EH (cell line): Measurements from ENCODE around the gene SF3A2.

Experiments
- DNase-seq: peaks from one replicate; pipeline ENCODE4 v3.0.0-alpha.2; 2015; ENCODE audit warnings: low read depth

The SF3A2 gene

DNA sequence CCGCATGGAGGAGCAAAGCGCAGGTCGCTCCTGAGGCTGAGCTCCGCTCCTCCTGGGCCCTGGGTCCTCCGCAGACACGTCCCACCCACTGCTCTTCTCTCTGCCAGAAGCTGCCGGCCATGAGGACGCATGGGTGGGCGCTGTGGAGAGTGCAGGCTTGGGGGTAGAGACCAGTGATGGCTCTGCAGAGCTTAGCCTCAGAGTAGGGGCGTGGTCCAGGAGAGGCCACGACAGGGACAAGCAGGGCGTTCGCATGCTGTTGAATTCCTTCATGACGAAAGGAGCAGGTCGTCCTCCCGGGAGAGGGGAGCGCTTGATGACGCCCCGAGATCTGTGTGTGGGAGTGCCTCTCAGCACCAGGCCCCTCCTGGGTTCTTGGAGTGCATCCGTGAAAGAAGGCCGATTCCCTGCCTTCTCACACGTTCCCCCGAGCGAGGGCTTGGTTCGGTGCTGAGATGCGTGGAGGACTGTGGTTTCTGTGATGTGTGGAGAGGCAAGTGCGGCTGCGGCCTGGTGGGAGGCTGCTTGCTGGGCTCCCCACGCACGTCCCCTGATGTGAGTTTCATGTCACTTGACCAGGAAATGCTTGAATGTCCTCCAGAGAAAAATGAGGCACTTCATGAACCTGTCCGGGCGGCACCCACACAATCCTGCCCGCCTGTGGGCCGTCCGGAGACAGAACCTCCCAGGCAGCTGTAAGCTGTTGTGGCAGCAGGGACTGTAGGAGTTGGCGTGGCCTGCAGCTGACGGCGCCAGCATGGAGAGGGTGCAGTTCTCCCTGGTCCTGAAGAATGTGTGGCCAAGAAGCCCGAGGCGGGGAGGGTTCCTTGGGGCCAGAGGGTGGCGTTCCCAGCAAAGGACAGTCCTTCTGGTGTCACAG lies 4.5 kb downstream of the SF3A2 start:
- peak; percentile 39 for DNase-seq

DNA sequence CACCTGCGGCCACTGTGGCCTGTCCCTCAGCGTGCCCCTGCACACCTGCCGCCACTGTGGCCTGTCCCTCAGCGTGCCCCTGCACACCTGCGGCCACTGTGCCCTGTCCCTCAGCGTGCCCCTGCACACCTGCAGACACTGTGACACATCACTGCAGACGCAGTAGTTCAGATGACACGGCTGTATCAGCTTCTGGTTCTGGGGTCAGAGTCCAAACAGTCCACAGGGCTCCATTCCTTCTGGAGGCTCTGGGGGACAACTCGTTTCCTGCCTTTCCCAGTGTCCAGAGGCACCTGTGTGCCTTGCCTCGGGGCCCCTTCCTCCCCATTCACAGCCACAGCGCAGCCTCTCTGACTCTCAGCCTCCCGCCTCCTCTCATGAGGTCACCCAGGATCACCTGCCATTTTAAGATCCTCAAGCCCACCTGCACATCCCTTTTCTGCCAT lies 5.5 kb downstream of the SF3A2 start:
- no peak for DNase-seq

DNA sequence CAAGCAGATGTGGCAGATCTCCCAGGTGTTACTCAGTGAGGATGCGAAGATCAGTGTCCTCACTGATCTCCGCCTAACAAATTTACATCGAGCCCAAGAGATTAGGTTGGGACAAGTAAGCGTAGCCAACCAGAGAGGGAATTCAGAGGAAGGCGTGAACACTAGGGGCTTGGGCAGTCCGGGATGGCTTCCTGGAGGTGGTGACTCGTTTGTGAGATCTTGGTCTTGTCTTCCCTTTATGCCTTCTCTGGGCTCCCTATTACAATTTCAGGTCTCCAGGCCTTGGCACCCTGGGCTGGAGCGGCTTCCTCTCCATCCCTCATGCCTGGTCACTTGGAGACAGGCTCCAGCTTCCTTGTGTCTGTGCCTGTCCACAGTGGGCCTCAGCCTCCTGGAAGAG lies 6.2 kb downstream of the SF3A2 start:
- no peak for DNase-seq

DNA sequence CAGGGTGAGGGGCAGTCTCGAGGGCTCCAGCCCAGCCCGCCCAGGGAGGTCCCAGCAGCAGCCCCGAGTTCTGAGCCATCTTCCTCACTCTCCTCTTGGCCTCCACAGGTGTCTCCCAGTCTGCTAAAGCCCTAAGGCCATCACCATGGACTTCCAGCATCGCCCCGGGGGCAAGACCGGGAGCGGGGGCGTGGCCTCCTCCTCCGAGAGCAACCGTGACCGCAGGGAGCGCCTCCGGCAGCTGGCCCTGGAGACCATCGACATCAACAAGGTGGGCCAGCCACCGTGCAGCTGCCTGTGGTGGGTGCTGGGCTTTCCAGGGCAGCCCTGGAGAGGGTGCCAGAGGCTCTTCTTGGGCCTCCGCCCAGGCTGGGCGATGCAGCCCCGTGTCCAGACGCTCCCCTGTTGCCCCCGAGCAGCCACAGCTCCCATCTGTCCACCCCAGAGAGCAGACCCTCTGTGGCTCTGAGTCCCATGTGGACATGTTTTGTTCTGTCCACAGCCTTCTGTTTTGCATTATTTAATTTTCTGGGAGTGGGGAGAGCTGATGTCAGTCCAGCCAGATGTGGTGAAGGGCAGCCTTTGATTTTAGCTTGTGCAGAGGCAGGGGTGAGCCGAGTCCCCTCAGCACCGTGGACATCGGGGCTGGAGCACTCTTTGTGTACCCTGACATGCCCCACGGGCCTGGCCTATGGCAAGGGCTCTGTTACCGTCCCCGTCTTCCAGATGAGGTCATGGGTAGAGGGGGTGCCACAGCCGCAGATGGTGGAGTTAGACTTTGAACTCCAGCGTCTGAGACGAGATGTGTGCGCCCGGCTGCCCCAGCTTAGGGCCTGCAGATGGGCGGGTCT lies 6.9 kb downstream of the SF3A2 start:
- no peak for DNase-seq

DNA sequence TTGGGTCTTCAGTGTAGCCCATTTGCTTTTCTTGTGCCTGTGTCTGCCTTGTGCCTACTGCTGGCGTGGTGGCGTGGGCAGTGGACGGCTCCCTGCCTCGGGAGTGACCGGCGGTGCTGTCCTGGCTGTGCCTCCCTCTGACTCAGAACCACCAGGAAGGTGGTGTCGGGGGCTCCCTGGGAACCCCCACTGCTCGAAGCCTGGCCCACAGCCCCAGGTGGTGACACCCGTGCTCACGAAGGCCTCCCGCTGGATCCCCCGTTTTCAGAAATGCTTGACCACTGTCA lies 7.4 kb downstream of the SF3A2 start:
- DNase-seq = no peak

DNA sequence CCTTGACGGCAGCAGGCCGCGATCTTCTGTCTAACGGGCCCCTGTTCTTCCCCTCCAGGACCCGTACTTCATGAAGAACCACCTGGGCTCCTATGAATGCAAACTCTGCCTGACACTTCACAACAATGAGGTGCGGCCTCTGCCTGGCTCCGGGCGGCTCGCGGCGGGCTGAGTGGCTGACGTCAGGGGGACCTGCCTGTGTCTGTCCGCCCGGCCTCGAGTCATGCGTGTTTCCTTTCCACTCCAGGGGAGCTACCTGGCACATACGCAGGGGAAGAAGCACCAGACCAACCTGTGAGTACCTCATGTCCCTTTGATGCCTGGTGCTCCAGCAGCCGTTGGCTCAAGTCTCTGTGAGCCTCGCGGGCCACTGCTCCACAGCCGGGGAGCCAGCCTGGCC lies 7.9 kb downstream of the SF3A2 start:
- no peak for DNase-seq

DNA sequence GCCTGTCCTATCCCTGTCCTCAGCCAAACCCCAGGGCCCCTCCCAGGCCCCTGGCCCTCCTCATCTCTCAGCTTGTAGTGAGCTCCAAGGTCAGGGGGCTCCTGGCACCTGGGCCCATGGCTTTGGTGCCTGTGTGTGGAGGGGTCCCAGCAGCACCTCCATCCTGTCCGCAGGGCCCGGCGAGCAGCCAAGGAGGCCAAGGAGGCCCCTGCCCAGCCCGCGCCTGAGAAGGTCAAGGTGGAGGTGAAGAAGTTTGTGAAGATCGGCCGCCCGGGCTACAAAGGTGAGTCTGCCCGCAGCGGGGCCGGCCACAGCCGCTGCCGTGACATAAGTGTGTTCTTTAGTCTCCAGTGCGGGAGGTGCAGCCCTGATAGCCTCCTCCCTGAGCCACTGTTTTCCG lies 8.6 kb downstream of the SF3A2 start:
- no peak for DNase-seq

DNA sequence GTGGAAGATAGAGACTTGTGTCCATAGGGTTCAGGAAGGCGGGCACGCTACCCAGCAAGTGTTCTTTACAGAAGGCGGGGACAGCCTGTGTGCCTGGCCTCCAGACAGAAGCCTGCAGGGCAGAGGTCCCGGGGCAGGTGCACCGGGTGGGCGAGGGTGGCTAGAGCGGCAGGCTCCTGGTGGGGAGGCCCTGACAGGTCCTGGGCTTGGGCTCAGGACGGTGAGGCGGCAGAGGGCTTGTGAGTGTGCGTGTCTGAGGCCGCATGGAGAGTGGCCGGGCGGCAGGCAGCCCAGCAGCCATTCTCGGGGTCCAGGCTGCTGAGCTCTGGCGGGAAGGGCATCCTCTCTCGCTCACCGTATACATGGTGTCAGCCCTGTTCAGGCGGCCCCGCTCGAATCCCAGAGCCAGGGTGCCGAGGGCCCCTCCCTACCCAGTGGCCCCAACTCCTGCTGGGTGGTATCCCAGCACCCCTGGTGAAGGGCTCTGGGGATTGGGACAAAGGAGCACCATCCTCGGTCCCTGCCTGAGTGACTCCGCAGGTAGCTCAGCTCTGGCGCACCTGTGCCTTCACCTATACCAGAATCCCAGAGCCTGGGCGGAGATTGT lies 9.5 kb downstream of the SF3A2 start:
- no peak for DNase-seq

DNA sequence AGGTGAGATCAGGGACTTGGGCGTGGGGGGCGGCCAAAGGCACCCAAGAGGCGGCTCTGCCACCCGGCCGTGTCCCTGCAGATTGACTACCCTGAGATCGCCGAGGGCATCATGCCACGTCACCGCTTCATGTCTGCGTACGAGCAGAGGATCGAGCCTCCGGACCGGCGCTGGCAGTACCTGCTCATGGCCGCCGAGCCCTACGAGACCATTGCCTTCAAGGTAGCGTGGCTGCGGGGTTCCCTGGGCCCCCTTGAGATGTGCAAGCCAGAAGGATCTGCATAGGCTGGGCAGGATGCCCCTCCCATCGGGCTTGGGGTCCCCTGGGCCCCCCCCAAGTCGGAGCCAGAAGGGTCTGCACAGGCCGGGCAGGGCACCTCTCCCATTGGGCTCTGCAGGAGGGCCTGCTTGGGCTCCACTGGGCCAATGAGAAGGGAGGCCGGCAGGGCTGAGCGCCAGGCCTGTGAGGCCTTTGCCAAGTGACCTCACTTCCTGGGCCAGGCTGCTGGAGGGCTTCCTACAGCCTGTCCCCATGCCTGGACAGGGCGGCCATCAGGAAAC lies 10.3 kb downstream of the SF3A2 start:
- DNase-seq = peak; percentile 75

DNA sequence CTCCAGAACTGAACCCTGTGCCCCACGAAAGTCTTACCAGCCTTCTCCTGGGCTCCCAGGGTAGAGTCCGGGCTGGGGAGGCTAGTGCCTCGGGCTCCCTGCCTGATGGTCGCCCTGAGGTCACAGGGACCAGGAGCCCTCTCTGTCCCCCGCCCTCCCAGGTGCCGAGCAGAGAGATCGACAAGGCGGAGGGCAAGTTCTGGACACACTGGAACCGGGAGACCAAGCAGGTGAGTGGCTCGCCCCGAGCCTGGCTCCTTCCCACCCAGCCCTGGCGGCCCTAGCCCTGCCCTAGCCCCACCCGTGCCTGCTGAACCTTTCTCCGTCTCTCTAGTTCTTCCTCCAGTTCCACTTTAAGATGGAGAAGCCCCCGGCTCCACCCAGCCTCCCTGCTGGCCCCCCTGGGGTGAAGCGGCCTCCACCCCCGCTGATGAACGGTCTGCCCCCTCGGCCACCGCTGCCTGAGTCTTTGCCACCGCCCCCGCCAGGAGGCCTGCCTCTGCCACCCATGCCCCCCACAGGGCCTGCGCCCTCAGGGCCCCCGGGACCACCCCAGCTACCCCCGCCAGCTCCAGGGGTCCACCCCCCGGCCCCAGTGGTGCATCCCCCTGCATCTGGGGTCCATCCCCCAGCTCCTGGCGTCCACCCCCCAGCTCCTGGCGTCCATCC lies 10.9 kb downstream of the SF3A2 start:
- DNase-seq = no peak

DNA sequence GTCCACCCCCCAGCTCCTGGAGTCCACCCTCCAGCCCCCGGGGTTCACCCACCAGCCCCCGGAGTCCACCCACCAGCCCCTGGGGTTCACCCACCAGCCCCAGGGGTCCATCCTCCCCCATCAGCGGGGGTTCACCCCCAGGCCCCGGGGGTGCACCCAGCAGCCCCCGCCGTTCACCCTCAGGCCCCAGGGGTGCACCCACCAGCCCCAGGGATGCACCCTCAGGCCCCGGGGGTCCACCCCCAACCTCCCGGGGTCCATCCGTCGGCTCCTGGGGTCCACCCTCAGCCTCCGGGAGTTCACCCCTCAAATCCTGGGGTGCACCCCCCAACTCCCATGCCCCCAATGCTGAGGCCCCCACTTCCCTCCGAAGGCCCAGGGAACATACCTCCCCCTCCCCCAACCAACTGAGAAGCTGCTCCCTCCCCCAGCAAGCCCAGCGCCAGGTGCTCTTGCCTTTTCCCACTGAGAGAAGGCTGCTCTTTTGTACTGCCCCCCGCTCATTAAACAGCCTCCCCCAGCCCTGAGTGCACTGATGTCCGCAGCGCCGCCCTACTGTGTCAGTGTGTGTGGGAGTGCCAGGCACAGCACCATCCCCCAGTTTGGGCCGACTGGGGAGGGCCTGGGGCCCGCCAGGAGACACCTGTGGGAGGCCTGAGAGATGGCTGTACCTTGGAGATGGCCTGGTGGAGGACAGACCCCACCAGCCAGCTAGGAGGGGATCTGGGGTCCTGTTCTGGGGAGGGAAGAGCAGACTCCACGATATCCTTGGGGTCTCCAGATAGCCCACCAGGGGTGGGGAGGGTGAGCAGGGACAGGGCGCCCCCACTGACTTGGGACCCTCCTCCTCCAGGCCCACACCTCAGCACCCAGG lies 11.7 kb downstream of the SF3A2 start:
- DNase-seq = no peak

DNA sequence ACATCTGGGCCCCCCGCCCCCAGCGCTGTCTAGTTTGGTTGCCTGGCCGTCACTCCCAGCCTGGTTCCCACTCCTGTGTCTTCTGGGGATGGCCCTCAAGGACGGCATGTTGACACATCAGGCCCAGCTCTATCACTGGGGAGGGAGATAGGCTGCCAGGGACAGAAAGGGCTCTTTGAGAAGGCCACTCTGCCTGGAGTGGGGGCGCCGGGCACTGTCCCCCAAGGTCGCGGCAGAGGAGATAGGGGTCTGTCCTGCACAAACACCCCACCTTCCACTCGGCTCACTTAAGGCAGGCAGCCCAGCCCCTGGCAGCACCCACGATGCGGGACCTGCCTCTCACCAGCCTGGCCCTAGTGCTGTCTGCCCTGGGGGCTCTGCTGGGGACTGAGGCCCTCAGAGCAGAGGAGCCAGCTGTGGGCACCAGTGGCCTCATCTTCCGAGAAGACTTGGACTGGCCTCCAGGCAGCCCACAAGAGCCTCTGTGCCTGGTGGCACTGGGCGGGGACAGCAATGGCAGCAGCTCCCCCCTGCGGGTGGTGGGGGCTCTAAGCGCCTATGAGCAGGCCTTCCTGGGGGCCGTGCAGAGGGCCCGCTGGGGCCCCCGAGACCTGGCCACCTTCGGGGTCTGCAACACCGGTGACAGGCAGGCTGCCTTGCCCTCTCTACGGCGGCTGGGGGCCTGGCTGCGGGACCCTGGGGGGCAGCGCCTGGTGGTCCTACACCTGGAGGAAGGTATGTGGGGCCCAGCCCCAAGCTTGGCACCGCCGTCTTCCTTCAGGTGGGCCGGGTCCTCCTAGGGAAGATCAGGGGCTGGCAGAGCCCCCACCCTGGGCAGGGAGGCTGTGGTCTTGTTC lies 12.6 kb downstream of the SF3A2 start, which contains the start of gene AMH:
AMH (plus strand) TSS at position 314 of the 857 bp plus-strand sequence; CDS start at position 324, 10 bp downstream.
- DNase-seq = no peak

DNA sequence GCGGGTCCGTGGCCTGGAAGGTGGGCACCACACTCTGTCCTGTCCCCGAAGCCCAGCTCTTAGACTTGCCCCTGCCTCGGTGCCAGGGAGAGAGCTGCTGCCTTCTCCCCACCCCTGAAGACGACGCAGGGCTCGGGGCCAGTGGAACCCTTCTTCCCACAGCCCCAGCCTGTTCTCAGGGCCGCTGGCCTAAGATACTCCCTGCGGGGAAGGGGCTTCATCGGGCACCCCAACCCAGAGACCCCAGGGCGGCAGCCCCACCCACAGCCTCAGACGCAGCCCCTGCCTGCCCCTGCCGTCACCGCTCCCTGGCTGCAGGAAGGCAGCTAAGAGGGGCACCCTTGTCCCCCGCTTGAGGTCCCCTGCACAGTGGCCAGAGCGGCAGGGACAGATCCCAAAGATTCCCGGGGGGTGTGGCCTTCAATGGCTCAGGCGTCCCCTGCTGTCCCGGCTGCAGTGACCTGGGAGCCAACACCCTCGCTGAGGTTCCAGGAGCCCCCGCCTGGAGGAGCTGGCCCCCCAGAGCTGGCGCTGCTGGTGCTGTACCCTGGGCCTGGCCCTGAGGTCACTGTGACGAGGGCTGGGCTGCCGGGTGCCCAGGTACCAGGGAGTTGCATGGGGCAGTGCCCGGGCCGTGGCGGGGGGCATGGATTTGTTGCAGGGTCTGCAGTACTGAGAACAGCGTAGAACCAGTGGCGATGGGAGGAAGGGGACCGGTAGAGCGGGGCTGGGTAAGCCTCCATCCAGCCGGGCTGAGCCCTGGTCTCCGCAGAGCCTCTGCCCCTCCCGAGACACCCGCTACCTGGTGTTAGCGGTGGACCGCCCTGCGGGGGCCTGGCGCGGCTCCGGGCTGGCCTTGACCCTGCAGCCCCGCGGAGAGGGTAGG lies 13.5 kb downstream of the SF3A2 start:
- DNase-seq = no peak

DNA sequence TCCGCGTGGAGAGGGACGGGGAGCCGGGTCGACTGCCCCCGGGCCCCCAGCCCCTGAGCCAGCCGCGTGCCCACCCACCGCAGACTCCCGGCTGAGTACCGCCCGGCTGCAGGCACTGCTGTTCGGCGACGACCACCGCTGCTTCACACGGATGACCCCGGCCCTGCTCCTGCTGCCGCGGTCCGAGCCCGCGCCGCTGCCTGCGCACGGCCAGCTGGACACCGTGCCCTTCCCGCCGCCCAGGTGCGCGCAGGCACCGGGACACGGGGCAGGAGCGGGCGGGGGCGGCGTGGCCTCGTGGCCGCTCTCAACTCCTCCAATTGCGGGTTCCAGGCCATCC lies 14.1 kb downstream of the SF3A2 start:
- DNase-seq = no peak

DNA sequence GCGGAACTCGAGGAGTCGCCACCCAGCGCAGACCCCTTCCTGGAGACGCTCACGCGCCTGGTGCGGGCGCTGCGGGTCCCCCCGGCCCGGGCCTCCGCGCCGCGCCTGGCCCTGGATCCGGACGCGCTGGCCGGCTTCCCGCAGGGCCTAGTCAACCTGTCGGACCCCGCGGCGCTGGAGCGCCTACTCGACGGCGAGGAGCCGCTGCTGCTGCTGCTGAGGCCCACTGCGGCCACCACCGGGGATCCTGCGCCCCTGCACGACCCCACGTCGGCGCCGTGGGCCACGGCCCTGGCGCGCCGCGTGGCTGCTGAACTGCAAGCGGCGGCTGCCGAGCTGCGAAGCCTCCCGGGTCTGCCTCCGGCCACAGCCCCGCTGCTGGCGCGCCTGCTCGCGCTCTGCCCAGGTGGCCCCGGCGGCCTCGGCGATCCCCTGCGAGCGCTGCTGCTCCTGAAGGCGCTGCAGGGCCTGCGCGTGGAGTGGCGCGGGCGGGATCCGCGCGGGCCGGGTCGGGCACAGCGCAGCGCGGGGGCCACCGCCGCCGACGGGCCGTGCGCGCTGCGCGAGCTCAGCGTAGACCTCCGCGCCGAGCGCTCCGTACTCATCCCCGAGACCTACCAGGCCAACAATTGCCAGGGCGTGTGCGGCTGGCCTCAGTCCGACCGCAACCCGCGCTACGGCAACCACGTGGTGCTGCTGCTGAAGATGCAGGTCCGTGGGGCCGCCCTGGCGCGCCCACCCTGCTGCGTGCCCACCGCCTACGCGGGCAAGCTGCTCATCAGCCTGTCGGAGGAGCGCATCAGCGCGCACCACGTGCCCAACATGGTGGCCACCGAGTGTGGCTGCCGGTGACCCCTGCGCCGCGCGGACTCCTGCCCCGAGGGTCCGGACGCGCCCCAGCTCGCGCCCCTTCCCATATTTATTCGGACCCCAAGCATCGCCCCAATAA lies 14.8 kb downstream of the SF3A2 start:
- no peak for DNase-seq

DNA sequence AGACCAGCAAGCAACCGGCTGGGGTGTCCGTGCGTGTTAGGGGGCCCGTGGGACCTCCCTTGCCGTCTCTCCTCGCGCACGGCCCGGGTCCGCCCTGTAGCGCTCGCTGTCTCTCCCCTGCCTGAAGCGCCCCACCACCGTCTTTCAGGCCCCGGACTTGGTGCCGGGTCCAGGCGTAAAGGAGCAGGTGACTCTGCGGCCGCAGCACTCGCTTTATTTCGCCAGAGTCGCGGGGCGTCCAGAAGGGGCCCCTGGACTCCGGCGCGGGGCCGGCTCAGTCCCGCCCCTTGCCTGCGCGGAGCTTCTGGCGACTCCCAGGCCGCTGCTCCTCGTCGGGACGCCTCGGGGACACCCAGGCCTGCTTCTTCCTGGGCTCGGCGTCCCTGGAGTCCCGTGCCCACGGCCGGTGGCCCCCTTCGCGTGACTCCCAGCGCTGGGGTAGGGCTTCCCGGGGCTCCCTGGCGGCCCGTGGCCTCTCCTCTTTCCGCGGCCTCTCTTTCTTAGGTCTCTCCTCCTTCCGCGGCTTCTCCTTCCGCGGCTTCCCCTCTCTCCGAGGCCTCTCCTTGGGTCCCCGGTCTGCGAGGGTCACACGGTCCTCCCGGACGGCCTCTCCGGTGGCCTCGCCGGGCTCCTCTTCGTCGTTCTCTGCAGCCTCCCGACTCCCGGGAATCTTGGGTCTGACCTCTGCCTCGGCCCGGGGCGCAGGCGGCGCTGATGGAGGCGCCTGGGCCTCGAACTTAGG lies 15.6 kb downstream of the SF3A2 start:
- no peak for DNase-seq

DNA sequence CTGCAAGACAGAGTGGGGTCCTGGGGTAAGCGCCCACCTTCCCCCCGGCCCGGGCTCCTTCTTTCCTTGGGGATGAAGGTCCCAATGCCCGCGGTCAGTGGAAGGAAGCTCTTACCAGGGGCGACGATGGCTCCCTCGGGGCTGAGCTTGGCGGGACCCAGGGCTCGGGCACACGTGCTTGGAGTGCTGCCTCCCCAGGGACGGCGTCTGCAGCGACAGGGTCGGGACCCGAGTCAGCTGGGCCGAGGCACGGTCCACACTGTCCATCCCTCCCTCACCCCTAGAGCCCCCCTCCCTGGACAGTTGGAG lies 16.1 kb downstream of the SF3A2 start:
- no peak for DNase-seq
